Measurements from ENCODE around the gene HABP4.

HABP4 gene

GRCh38 chr9:96423985-96424336 lies 26.0 kb upstream of the HABP4 start:
- H3K9ac ChIP-seq, result no peak overlapping the region
- H3K4me2 ChIP-seq (ENCODE audit: low read length), result no peak overlapping the region
- no peak overlapping the region for H3K27ac ChIP-seq
- no peaks in the 10 kb centered on the region for H3K36me3 ChIP-seq (ENCODE audit: control insufficient read depth, insufficient read depth, low read length)
- peaks cover 3% of the 10 kb centered on the region for H3K4me1 ChIP-seq
- H3K4me3 ChIP-seq (ENCODE audit: low read depth, low read length), result no peak overlapping the region
- H3K27me3 ChIP-seq (ENCODE audit: control insufficient read depth, insufficient read depth, low read length), result no peaks in the 10 kb centered on the region
- H3K9me3 ChIP-seq (ENCODE audit: control insufficient read depth, low read length), result no peaks in the 10 kb centered on the region
- TF ChIP-seq, protein P1, sequence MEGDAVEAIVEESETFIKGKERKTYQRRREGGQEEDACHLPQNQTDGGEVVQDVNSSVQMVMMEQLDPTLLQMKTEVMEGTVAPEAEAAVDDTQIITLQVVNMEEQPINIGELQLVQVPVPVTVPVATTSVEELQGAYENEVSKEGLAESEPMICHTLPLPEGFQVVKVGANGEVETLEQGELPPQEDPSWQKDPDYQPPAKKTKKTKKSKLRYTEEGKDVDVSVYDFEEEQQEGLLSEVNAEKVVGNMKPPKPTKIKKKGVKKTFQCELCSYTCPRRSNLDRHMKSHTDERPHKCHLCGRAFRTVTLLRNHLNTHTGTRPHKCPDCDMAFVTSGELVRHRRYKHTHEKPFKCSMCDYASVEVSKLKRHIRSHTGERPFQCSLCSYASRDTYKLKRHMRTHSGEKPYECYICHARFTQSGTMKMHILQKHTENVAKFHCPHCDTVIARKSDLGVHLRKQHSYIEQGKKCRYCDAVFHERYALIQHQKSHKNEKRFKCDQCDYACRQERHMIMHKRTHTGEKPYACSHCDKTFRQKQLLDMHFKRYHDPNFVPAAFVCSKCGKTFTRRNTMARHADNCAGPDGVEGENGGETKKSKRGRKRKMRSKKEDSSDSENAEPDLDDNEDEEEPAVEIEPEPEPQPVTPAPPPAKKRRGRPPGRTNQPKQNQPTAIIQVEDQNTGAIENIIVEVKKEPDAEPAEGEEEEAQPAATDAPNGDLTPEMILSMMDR (IDR thresholded peaks at IDR 0.05), result no peak
- no peaks in the 10 kb centered on the region for H3K79me2 ChIP-seq
- H2AFZ ChIP-seq, result no peak overlapping the region

DNA sequence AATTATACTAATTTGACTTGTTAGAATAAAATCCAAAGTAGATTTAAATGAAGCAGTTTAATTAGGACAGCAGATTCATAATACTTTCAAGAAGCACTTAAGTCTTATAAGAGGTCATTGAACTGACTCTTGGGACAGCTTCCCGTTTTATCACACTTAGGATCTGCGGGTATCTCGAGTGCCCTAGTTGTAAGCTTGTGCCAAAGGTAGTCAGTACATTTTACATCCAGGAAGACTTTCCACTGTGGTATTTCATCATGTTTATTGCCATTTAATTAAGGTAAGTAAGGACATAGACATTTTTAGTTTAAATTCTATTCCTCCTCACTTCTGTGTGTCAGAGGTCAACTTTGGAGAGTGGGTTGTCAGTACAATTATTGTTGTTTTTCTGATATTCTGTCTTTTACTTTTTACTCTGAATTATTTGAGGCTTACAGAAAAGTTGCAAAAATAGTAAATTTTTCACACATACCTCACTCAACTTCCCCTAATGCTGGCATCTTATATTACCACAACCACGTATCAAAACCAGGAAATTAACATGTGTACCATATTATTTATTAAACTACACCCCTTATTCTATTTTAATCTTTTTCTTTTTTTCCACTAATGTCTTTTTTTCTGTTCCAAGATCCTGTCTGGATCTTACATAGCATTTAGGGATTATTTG lies 24.3 kb upstream of the HABP4 start:
- Histone ChIP-seq H3K9me3 (ENCODE audit: control insufficient read depth, low read length) (no peaks in the 10 kb centered on the region), H3K27ac (no peak overlapping the region), H3K36me3 (ENCODE audit: control insufficient read depth, insufficient read depth, low read length) (no peaks in the 10 kb centered on the region), H3K27me3 (ENCODE audit: control insufficient read depth, insufficient read depth, low read length) (no peaks in the 10 kb centered on the region), H3K4me2 (ENCODE audit: low read length) (no peak overlapping the region), H3K4me3 (ENCODE audit: low read depth, low read length) (no peak overlapping the region), H3K4me1 (no peaks in the 10 kb centered on the region), H3K79me2 (no peaks in the 10 kb centered on the region), H2AFZ (no peak overlapping the region), H3K9ac (no peak overlapping the region)
- TF ChIP-seq, protein P1 (IDR thresholded peaks at IDR 0.05), result no peak

DNA sequence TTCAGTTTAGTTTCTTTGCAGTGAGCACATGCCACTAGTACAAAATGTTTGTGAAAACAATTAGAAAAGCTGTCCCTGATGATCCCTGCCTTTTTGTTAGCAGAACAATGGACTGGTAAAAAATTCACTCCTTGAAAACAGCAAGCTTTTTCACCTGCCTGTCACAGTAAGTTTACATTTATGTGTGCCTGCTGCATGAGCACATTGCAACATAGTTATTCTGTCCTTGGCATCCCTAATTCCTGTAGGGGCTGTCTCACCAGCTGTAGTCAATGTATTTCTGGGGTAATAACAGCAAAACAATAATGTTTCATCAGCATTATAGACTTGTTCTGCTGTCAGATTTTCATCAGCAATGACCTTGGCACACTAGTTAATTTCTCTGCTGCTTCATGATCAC lies 20.2 kb upstream of the HABP4 start:
- Histone ChIP-seq H3K9ac (no peak overlapping the region), H3K9me3 (ENCODE audit: control insufficient read depth, low read length) (no peaks in the 10 kb centered on the region), H3K36me3 (ENCODE audit: control insufficient read depth, insufficient read depth, low read length) (no peaks in the 10 kb centered on the region), H3K4me3 (ENCODE audit: low read depth, low read length) (no peak overlapping the region), H3K27me3 (ENCODE audit: control insufficient read depth, insufficient read depth, low read length) (no peaks in the 10 kb centered on the region), H3K4me2 (ENCODE audit: low read length) (no peak overlapping the region), H3K4me1 (no peaks in the 10 kb centered on the region), H3K27ac (no peak overlapping the region), H2AFZ (no peak overlapping the region), H3K79me2 (no peaks in the 10 kb centered on the region)
- TF ChIP-seq, protein P1 (IDR thresholded peaks at IDR 0.05), result no peak

DNA sequence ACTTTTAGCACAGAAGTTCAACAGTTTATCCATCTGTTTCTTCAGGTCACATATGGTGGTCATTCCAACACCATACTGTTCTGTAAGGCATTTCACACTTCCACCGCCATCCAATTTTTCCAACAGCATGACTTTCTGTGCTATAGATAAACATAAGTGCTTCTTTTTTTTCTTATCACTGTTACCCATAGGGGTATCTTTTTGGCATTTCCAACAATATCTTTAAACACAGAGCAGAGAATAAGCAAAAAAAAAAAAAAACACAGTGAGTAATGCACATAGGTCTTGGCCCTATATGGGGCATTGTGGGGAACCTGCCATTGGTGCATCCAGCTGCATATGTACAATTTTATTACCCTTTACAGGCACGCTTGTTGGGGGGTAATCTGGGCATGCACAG lies 19.6 kb upstream of the HABP4 start:
- no peak overlapping the region for H3K9ac ChIP-seq
- no peaks in the 10 kb centered on the region for H3K27me3 ChIP-seq (ENCODE audit: control insufficient read depth, insufficient read depth, low read length)
- no peak overlapping the region for H3K4me3 ChIP-seq (ENCODE audit: low read depth, low read length)
- H3K9me3 ChIP-seq (ENCODE audit: control insufficient read depth, low read length), result no peaks in the 10 kb centered on the region
- H2AFZ ChIP-seq, result no peak overlapping the region
- no peak overlapping the region for H3K27ac ChIP-seq
- no peaks in the 10 kb centered on the region for H3K36me3 ChIP-seq (ENCODE audit: control insufficient read depth, insufficient read depth, low read length)
- TF ChIP-seq, protein P1 (IDR thresholded peaks at IDR 0.05), result no peak
- no peak overlapping the region for H3K4me2 ChIP-seq (ENCODE audit: low read length)
- no peaks in the 10 kb centered on the region for H3K79me2 ChIP-seq
- no peaks in the 10 kb centered on the region for H3K4me1 ChIP-seq

DNA sequence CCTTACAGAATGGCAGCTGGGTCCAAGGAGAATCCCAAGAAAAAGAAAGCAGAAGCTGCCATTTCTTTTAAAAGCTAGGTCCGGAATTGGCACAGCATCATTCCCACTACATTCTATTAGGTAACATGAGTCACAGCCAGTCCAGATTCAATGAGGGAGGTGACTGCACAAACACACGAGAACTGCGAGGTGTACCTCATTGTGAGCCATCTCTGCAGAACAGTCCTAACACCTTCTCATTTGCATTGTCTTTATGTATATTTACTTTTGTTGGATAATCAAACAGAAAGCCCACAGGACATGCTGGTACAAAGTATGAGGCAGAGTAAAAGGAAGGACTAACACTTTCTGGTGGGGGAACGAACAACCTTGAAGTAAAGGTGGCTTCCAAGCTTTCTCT lies 14.6 kb upstream of the HABP4 start:
- no peak overlapping the region for H3K4me2 ChIP-seq (ENCODE audit: low read length)
- no peaks in the 10 kb centered on the region for H3K79me2 ChIP-seq
- no peak overlapping the region for H3K27ac ChIP-seq
- H3K36me3 ChIP-seq (ENCODE audit: control insufficient read depth, insufficient read depth, low read length), result no peaks in the 10 kb centered on the region
- no peaks in the 10 kb centered on the region for H3K9me3 ChIP-seq (ENCODE audit: control insufficient read depth, low read length)
- no peak overlapping the region for H2AFZ ChIP-seq
- no peaks in the 10 kb centered on the region for H3K4me1 ChIP-seq
- H3K4me3 ChIP-seq (ENCODE audit: low read depth, low read length), result no peak overlapping the region
- no peaks in the 10 kb centered on the region for H3K27me3 ChIP-seq (ENCODE audit: control insufficient read depth, insufficient read depth, low read length)
- TF ChIP-seq, protein P1 (IDR thresholded peaks at IDR 0.05), result no peak
- H3K9ac ChIP-seq, result no peak overlapping the region

Data from parathyroid adenoma (tissue), 2 donors.